ENCODE measurements around the gene PLXNB1. TPM values are rescaled to one million over a fixed set of nuclear protein-coding genes. Genes with fewer than 3 reads are reported as not detected.
"Not testable (repeated sequence)": the region's sequence is repeated elsewhere in the genome, so short reads cannot be mapped to it uniquely, and the experiment has no call there.

Gene PLXNB1
- polyA plus RNA-seq, 5 donors: 77.3 to 119 (median 107) TPM

- no peak for DNase-seq
These were observed 22.3 kb downstream of the PLXNB1 start for GRCh38 chr3:48407542-48408099.

- no peak for DNase-seq
These were observed 23.1 kb downstream of the PLXNB1 start for GRCh38 chr3:48406443-48407431.

GRCh38 chr3:48405971-48406370 is 23.9 kb downstream of the PLXNB1 start:
- DNase-seq: no peak

- no peak for DNase-seq
These were observed 24.5 kb downstream of the PLXNB1 start for GRCh38 chr3:48405343-48405881.

GRCh38 chr3:48404440-48405342 is 25.2 kb downstream of the PLXNB1 start:
- DNase-seq: no peak

- DNase-seq: no peak
These were observed 26.1 kb downstream of the PLXNB1 start for GRCh38 chr3:48403533-48404439.

GRCh38 chr3:48402907-48403306 is 27.0 kb downstream of the PLXNB1 start:
- no peak for DNase-seq

- peak; percentile 35 to 51 for DNase-seq
These were observed 27.6 kb downstream of the PLXNB1 start for GRCh38 chr3:48402281-48402732.

- not testable (repeated sequence) for DNase-seq
These were observed 28.4 kb downstream of the PLXNB1 start for GRCh38 chr3:48401434-48401901.

- peak; percentile 28 to 50 for DNase-seq
These were observed 29.0 kb downstream of the PLXNB1 start for GRCh38 chr3:48400824-48401433.

GRCh38 chr3:48399387-48400172 is 30.3 kb downstream of the PLXNB1 start:
- DNase-seq: no peak

- no peak for DNase-seq
These were observed 31.0 kb downstream of the PLXNB1 start for GRCh38 chr3:48398701-48399386.

- no peak for DNase-seq
These were observed 31.9 kb downstream of the PLXNB1 start for GRCh38 chr3:48397767-48398681.

GRCh38 chr3:48395714-48396113 is 34.2 kb downstream of the PLXNB1 start:
- DNase-seq: no peak

GRCh38 chr3:48394391-48394790 is 35.5 kb downstream of the PLXNB1 start:
- no peak for DNase-seq

- no peak for DNase-seq
These were observed 40.9 kb downstream of the PLXNB1 start for GRCh38 chr3:48388966-48389365.

GRCh38 chr3:48387634-48388033 is 42.3 kb downstream of the PLXNB1 start:
- DNase-seq: no peak

All from right lung (tissue), 5 donors.